Trophoblast cell (in vitro differentiated cells and primary cell): ENCODE data around the gene BAG1.

Experiments used
- DNase-seq, 2 donors: peaks; one replicate each; pipeline ENCODE4 v3.0.0-alpha.2; 2016
- H2AFZ ChIP-seq: 2 replicates; pipeline ENCODE4 v1.6.1; 2013; ENCODE audit warnings: low read length, moderate library complexity, mild to moderate bottlenecking; ENCODE audit not compliant: insufficient read depth, poor library complexity
- H2AK5ac ChIP-seq: 2 replicates; pipeline ENCODE4 v1.6.1; 2013; ENCODE audit warnings: mild to moderate bottlenecking, low read length
- H2BK120ac ChIP-seq: 2 replicates; pipeline ENCODE4 v1.6.1; 2013; ENCODE audit warnings: low read length, mild to moderate bottlenecking, moderate library complexity; ENCODE audit not compliant: insufficient read depth, poor library complexity
- H2BK12ac ChIP-seq: 2 replicates; pipeline ENCODE4 v1.6.1; 2013; ENCODE audit warnings: mild to moderate bottlenecking, low read length, moderate library complexity
- H2BK5ac ChIP-seq: 2 replicates; pipeline ENCODE4 v1.6.1; 2013; ENCODE audit warnings: low read length, low read depth, moderate library complexity, mild to moderate bottlenecking; ENCODE audit not compliant: poor library complexity
- H3K14ac ChIP-seq: 2 replicates; pipeline ENCODE4 v1.6.1; 2013; ENCODE audit warnings: mild to moderate bottlenecking, low read length
- H3K18ac ChIP-seq: 2 replicates; pipeline ENCODE4 v1.6.1; 2013; ENCODE audit warnings: mild to moderate bottlenecking, low read length
- H3K23ac ChIP-seq: 2 replicates; pipeline ENCODE4 v1.6.1; 2013; ENCODE audit warnings: low read length
- H3K27ac ChIP-seq: 2 replicates; pipeline ENCODE4 v1.5.1; 2013; ENCODE audit warnings: low read depth, mild to moderate bottlenecking, inconsistent platforms, low read length, moderate library complexity
- H3K27me3 ChIP-seq: 2 replicates; pipeline ENCODE4 v1.6.1; 2013; ENCODE audit warnings: inconsistent platforms, mild to moderate bottlenecking, low read length, moderate library complexity; ENCODE audit not compliant: insufficient read depth
- H3K36me3 ChIP-seq, 2 experiments: 1 replicate in 1 of 2; 2 replicates in 1 of 2; pipeline ENCODE4 v1.6.1; 2013; ENCODE audit warnings: low read length in 2 of 2, mild to moderate bottlenecking in 2 of 2, moderate library complexity in 1 of 2; ENCODE audit not compliant: insufficient read depth in 2 of 2, control insufficient read depth in 1 of 2
- H3K4ac ChIP-seq: 2 replicates; pipeline ENCODE4 v1.6.1; 2013; ENCODE audit warnings: low read depth, mild to moderate bottlenecking, low read length, moderate library complexity
- H3K4me1 ChIP-seq, 2 experiments: 1 replicate in 1 of 2; 2 replicates in 1 of 2; pipeline ENCODE4 v1.6.1; 2013; ENCODE audit warnings: low read length in 2 of 2, mild to moderate bottlenecking in 2 of 2, moderate library complexity in 1 of 2; ENCODE audit not compliant: insufficient read depth in 2 of 2, control insufficient read depth in 1 of 2
- H3K4me2 ChIP-seq: 2 replicates; pipeline ENCODE4 v1.6.1; 2013; ENCODE audit warnings: inconsistent platforms, mild to moderate bottlenecking, low read length, moderate library complexity
- H3K4me3 ChIP-seq: 2 replicates; pipeline ENCODE4 v1.5.1; 2013; ENCODE audit warnings: mild to moderate bottlenecking, low read depth, low read length, inconsistent platforms
- H3K79me1 ChIP-seq: one replicate; pipeline ENCODE4 v1.6.1; 2013; ENCODE audit warnings: low read length
- H3K79me2 ChIP-seq: 2 replicates; pipeline ENCODE4 v1.6.1; 2013; ENCODE audit warnings: low read length, mild to moderate bottlenecking; ENCODE audit not compliant: control insufficient read depth, insufficient read depth, poor library complexity
- H3K9ac ChIP-seq: 2 replicates; pipeline ENCODE4 v1.6.1; 2013; ENCODE audit warnings: mild to moderate bottlenecking, low read length
- H3K9me3 ChIP-seq: 2 replicates; pipeline ENCODE4 v1.6.1; 2013; ENCODE audit warnings: low read depth, mild to moderate bottlenecking, control low read depth, inconsistent platforms, low read length; ENCODE audit not compliant: insufficient read depth
- H4K12ac ChIP-seq: 2 replicates; pipeline ENCODE4 v1.6.1; 2013; ENCODE audit warnings: low read depth, mild to moderate bottlenecking, low read length, moderate library complexity
- H4K8ac ChIP-seq: 2 replicates; pipeline ENCODE4 v1.6.1; 2013; ENCODE audit warnings: low read depth, mild to moderate bottlenecking, low read length, moderate library complexity
- H4K91ac ChIP-seq: one replicate; pipeline ENCODE4 v1.6.1; 2013; ENCODE audit warnings: low read depth, mild to moderate bottlenecking, low read length, moderate library complexity
- WGBS: extraction: QIAGEN DNeasy Blood & Tissue Kit; methylation state at CpG from one replicate; pipeline ENCODE4 v1.1.7; 2013; ENCODE audit warnings: missing lambda C conversion rate; ENCODE audit not compliant: insufficient read length, insufficient coverage; ENCODE audit errors: extremely low coverage; 5-methylcytosine and 5-hydroxymethylcytosine counted together

Gene BAG1

GRCh38 chr9:33285502-33285901, 21.0 kb upstream of the BAG1 start:
- H4K12ac ChIP-seq, result no peak overlapping the region
- H3K4ac ChIP-seq, result no peak overlapping the region
- H3K4me1 ChIP-seq, result peaks cover 0 to 3% of the 10 kb centered on the region in 2 experiments
- peaks cover 4% of the 10 kb centered on the region for H3K79me2 ChIP-seq
- no peak overlapping the region for H2AK5ac ChIP-seq
- H2BK5ac ChIP-seq, result no peak overlapping the region
- no peaks in the 10 kb centered on the region for H3K27me3 ChIP-seq
- no peak overlapping the region for H2BK120ac ChIP-seq
- H2BK12ac ChIP-seq, result no peak overlapping the region
- H3K27ac ChIP-seq, result no peak overlapping the region
- DNase-seq, result no peak
- peaks cover 6% of the 10 kb centered on the region for H3K79me1 ChIP-seq
- no peak overlapping the region for H3K9ac ChIP-seq
- H4K8ac ChIP-seq, result no peak overlapping the region
- no CpG with 5 or more reads among the region's 5 CpGs for WGBS
- H3K4me3 ChIP-seq, result no peak overlapping the region
- H4K91ac ChIP-seq, result no peak overlapping the region
- no peak overlapping the region for H2AFZ ChIP-seq
- peaks cover 3 to 4% of the 10 kb centered on the region in 2 experiments for H3K36me3 ChIP-seq
- H3K4me2 ChIP-seq, result no peak overlapping the region
- H3K14ac ChIP-seq, result no peak overlapping the region
- H3K18ac ChIP-seq, result no peak overlapping the region
- H3K23ac ChIP-seq, result no peak overlapping the region
- H3K9me3 ChIP-seq, result no peaks in the 10 kb centered on the region

GRCh38 chr9:33277484-33277883, 13.0 kb upstream of the BAG1 start:
- Histone ChIP-seq H3K14ac (no peak overlapping the region), H2BK120ac (no peak overlapping the region), H2BK5ac (no peak overlapping the region), H3K27ac (no peak overlapping the region), H4K91ac (no peak overlapping the region), H4K8ac (no peak overlapping the region), H3K79me2 (no peaks in the 10 kb centered on the region), H3K4me2 (no peak overlapping the region), H3K4me1 (no peaks in the 10 kb centered on the region), H3K4ac (no peak overlapping the region), H3K36me3 (peaks cover 30 to 37% of the 10 kb centered on the region in 2 experiments), H3K27me3 (no peaks in the 10 kb centered on the region), H3K9me3 (no peaks in the 10 kb centered on the region), H3K4me3 (no peak overlapping the region), H4K12ac (no peak overlapping the region), H2BK12ac (no peak overlapping the region), H3K23ac (no peak overlapping the region), H2AK5ac (no peak overlapping the region), H2AFZ (no peak overlapping the region), H3K9ac (no peak overlapping the region), H3K79me1 (no peaks in the 10 kb centered on the region), H3K18ac (no peak overlapping the region)
- WGBS, result no CpG with 5 or more reads among the region's 4 CpGs
- DNase-seq, result no peak

- H3K27ac ChIP-seq, result no peak overlapping the region
- WGBS, result no CpG with 5 or more reads among the region's 2 CpGs
- H3K4me2 ChIP-seq, result no peak overlapping the region
- no peaks in the 10 kb centered on the region for H3K4me1 ChIP-seq
- no peaks in the 10 kb centered on the region for H3K9me3 ChIP-seq
- H3K14ac ChIP-seq, result no peak overlapping the region
- no peak overlapping the region for H3K18ac ChIP-seq
- no peak overlapping the region for H2BK12ac ChIP-seq
- no peak overlapping the region for H4K91ac ChIP-seq
- no peak overlapping the region for H2BK5ac ChIP-seq
- H3K79me1 ChIP-seq, result no peaks in the 10 kb centered on the region
- H3K4me3 ChIP-seq, result no peak overlapping the region
- H4K8ac ChIP-seq, result no peak overlapping the region
- no peak overlapping the region for H2AK5ac ChIP-seq
- DNase-seq, result no peak
- no peak overlapping the region for H3K4ac ChIP-seq
- H3K9ac ChIP-seq, result no peak overlapping the region
- no peak overlapping the region for H4K12ac ChIP-seq
- H2AFZ ChIP-seq, result no peak overlapping the region
- no peaks in the 10 kb centered on the region for H3K79me2 ChIP-seq
- no peaks in the 10 kb centered on the region for H3K27me3 ChIP-seq
- H3K36me3 ChIP-seq, result peaks cover 25 to 42% of the 10 kb centered on the region in 2 experiments
- H2BK120ac ChIP-seq, result no peak overlapping the region
- H3K23ac ChIP-seq, result no peak overlapping the region
These were observed 9.4 kb upstream of the BAG1 start for GRCh38 chr9:33273972-33274328.

- no peak overlapping the region for H3K9ac ChIP-seq
- H2AK5ac ChIP-seq, result no peak overlapping the region
- no peak overlapping the region for H4K8ac ChIP-seq
- H2BK120ac ChIP-seq, result no peak overlapping the region
- no peak overlapping the region for H4K12ac ChIP-seq
- no peak overlapping the region for H3K27ac ChIP-seq
- no peak overlapping the region for H3K23ac ChIP-seq
- no peak for DNase-seq
- no peak overlapping the region for H2BK5ac ChIP-seq
- H3K4me1 ChIP-seq, result no peaks in the 10 kb centered on the region
- no peak overlapping the region for H2BK12ac ChIP-seq
- H2AFZ ChIP-seq, result no peak overlapping the region
- H4K91ac ChIP-seq, result no peak overlapping the region
- no peaks in the 10 kb centered on the region for H3K79me1 ChIP-seq
- H3K4ac ChIP-seq, result no peak overlapping the region
- H3K4me3 ChIP-seq, result no peak overlapping the region
- WGBS, result no CpG with 5 or more reads among the region's 3 CpGs
- no peaks in the 10 kb centered on the region for H3K27me3 ChIP-seq
- peaks cover 22 to 40% of the 10 kb centered on the region in 2 experiments for H3K36me3 ChIP-seq
- H3K9me3 ChIP-seq, result no peaks in the 10 kb centered on the region
- no peaks in the 10 kb centered on the region for H3K79me2 ChIP-seq
- no peak overlapping the region for H3K4me2 ChIP-seq
- no peak overlapping the region for H3K18ac ChIP-seq
- no peak overlapping the region for H3K14ac ChIP-seq
These were observed 8.9 kb upstream of the BAG1 start for GRCh38 chr9:33273266-33273971.
